GM23248 (cell line): ENCODE results near the gene MSH5. TPM values are rescaled to one million over a fixed set of nuclear protein-coding genes. Genes with fewer than 3 reads are reported as not detected.

Source experiments
- DNase-seq: peaks from one replicate; pipeline ENCODE4 v3.0.0-alpha.2; 2015
- H2AFZ ChIP-seq: fragments of 200-600 bp; sonication (generic); 2 replicates; pipeline ENCODE4 v1.6.1; 2016; ENCODE audit warnings: antibody characterized with exemption
- H3F3A ChIP-seq: fragments of 200-600 bp; sonication (generic); 2 replicates; pipeline ENCODE4 v1.6.1; 2016; ENCODE audit warnings: mild to moderate bottlenecking, antibody characterized with exemption, mixed run types; ENCODE audit not compliant: insufficient read depth
- H3K27ac ChIP-seq: fragments of 200-600 bp; sonication (generic); 2 replicates; pipeline ENCODE4 v1.5.1; 2016; ENCODE audit warnings: mild to moderate bottlenecking
- H3K27me3 ChIP-seq: fragments of 200-600 bp; sonication (generic); replicated peaks from 2 replicates; pipeline ENCODE4 v1.6.1; 2016; ENCODE audit warnings: mild to moderate bottlenecking; ENCODE audit not compliant: insufficient read depth
- H3K36me3 ChIP-seq: fragments of 200-600 bp; sonication (generic); 2 replicates; pipeline ENCODE4 v1.6.1; 2016; ENCODE audit warnings: low read depth, mild to moderate bottlenecking
- H3K4me1 ChIP-seq: fragments of 200-600 bp; sonication (generic); 2 replicates; pipeline ENCODE4 v1.6.1; 2016; ENCODE audit warnings: mild to moderate bottlenecking; ENCODE audit not compliant: insufficient read depth
- H3K4me2 ChIP-seq: fragments of 200-600 bp; sonication (generic); one replicate; pipeline ENCODE4 v1.6.1; 2016; ENCODE audit warnings: mild to moderate bottlenecking; ENCODE audit not compliant: unreplicated experiment
- H3K4me3 ChIP-seq: fragments of 200-600 bp; sonication (generic); 2 replicates; pipeline ENCODE4 v1.5.1; 2016; ENCODE audit warnings: mild to moderate bottlenecking
- H3K79me2 ChIP-seq: fragments of 200-600 bp; sonication (generic); 2 replicates; pipeline ENCODE4 v1.6.1; 2016; ENCODE audit warnings: mild to moderate bottlenecking; ENCODE audit not compliant: insufficient read depth
- H3K9ac ChIP-seq: fragments of 200-600 bp; sonication (generic); 2 replicates; pipeline ENCODE4 v1.6.1; 2016; ENCODE audit warnings: mild to moderate bottlenecking
- H3K9me2 ChIP-seq: fragments of 200-600 bp; sonication (generic); 2 replicates; pipeline ENCODE4 v1.6.1; 2016; ENCODE audit warnings: mixed run types, mild to moderate bottlenecking, moderate library complexity; ENCODE audit not compliant: insufficient read depth
- H3K9me3 ChIP-seq: fragments of 200-600 bp; sonication (generic); one replicate; pipeline ENCODE4 v1.6.1; 2017; ENCODE audit warnings: low read depth
- H4K20me1 ChIP-seq: fragments of 200-600 bp; sonication (generic); 2 replicates; pipeline ENCODE4 v1.6.0; 2016; ENCODE audit not compliant: insufficient read depth
- EZH2 ChIP-seq: fragments of 200-600 bp; sonication (generic); IDR thresholded peaks from 2 replicates; pipeline ENCODE4 v1.6.1; 2018; ENCODE audit warnings: antibody characterized with exemption, mild to moderate bottlenecking; ENCODE audit not compliant: insufficient read depth, poor library complexity, severe bottlenecking
- EZH2phosphoT487 ChIP-seq: fragments of 200-600 bp; sonication (generic); IDR thresholded peaks from 2 replicates; pipeline ENCODE4 v1.6.1; 2018; ENCODE audit warnings: antibody characterized with exemption, moderate library complexity, mild to moderate bottlenecking, low read depth; ENCODE audit not compliant: insufficient read depth
- WGBS, 2 experiments: methylation state at CpG; one replicate each; pipeline ENCODE4 v1.1.6; 2015 to 2017; ENCODE audit warnings: low lambda C conversion rate in 2 of 2, low coverage in 1 of 2; ENCODE audit errors: missing lambda C conversion rate in 2 of 2; 5-methylcytosine and 5-hydroxymethylcytosine counted together
- in situ Hi-C: fragments of 300-500 bp; cut with MboI; formaldehyde crosslinking; loops from 2 replicates; pipeline ENCODE4 v1.15.0; 2020
- polyA plus RNA-seq: library from polyadenylated mRNA; unstranded; fragments of >200 nt; fragmentation: Nextera tagmentation; extraction: Ambion mirVana; gene quantifications from 2 replicates; pipeline ENCODE4 v1.2.1, GENCODE V29; 2016
- total RNA-seq: library from RNA; depleted of rRNA; stranded (reverse); fragments of >200 nt; shearing (Covaris generic); gene quantifications from 2 replicates; pipeline ENCODE4 v1.2.3, GENCODE V29; 2014

Gene MSH5
- total and polyA plus RNA-seq, 2 experiments from 2014 or later: 2.9 to 4.3 TPM

- in situ Hi-C loops: no loop called here
Observed at GRCh38 chr6:31737991-31738979, 1.5 kb upstream of the MSH5 start.

GRCh38 chr6:31740397-31741223, 805 bp downstream of the MSH5 start:
- H3K36me3 ChIP-seq: no peaks in the 10 kb centered on the region
- peaks cover 28% of the 10 kb centered on the region for H3F3A ChIP-seq
- H2AFZ ChIP-seq: peak overlapping the region; percentile 90
- peaks cover 20% of the 10 kb centered on the region for H3K79me2 ChIP-seq
- H3K27me3 ChIP-seq: no peaks in the 10 kb centered on the region
- H3K9me2 ChIP-seq: no peaks in the 10 kb centered on the region
- H3K4me3 ChIP-seq: peak overlapping the region; percentile 84
- in situ Hi-C loops: no loop called here
- H3K27ac ChIP-seq: peak overlapping the region; percentile 3; the same call in 1 of the 2 replicates
- 24 to 25% methylated on average over 29 of the region's 29 CpGs for WGBS, 2 experiments
- H3K9ac ChIP-seq: peak overlapping the region; percentile 83
- peak; percentile 66 for DNase-seq
- TF ChIP-seq EZH2: no peak
- no peak for TF ChIP-seq EZH2phosphoT487
- H3K4me1 ChIP-seq: peaks cover 31% of the 10 kb centered on the region
- no peaks in the 10 kb centered on the region for H4K20me1 ChIP-seq
- H3K4me2 ChIP-seq: peak overlapping the region; percentile 98
- no peaks in the 10 kb centered on the region for H3K9me3 ChIP-seq

More at GRCh38 chr6:31737991-31738979, 1.5 kb upstream of the MSH5 start:
- peak overlapping the region; percentile 87 for H3K27ac ChIP-seq
- peak overlapping the region; percentile 58 for H3K4me3 ChIP-seq
- peak overlapping the region; percentile 82 for H3K4me2 ChIP-seq
- no peaks in the 10 kb centered on the region for H3K27me3 ChIP-seq
- H3K79me2 ChIP-seq: peaks cover 43% of the 10 kb centered on the region
- peak overlapping the region; percentile 74 for H3K9ac ChIP-seq
- H2AFZ ChIP-seq: peak overlapping the region; percentile 81
- no peaks in the 10 kb centered on the region for H3K9me3 ChIP-seq
- H3K9me2 ChIP-seq: no peaks in the 10 kb centered on the region
- peaks cover 41% of the 10 kb centered on the region for H3F3A ChIP-seq
- no peaks in the 10 kb centered on the region for H4K20me1 ChIP-seq
- H3K36me3 ChIP-seq: peaks cover 6% of the 10 kb centered on the region; the same call in 1 of the 2 replicates
- peak; percentile 87 for DNase-seq
- TF ChIP-seq EZH2 (no peak), EZH2phosphoT487 (no peak)
- 30 to 32% methylated on average over 6 of the region's 6 CpGs for WGBS, 2 experiments
- peaks cover 43% of the 10 kb centered on the region for H3K4me1 ChIP-seq

- H3K27ac ChIP-seq: no peak overlapping the region
Observed at GRCh38 chr6:31741815-31742214, 2.0 kb downstream of the MSH5 start.

GRCh38 chr6:31742894-31743293, 3.1 kb downstream of the MSH5 start:
- DNase-seq: no peak
- TF ChIP-seq EZH2phosphoT487 (no peak), EZH2 (no peak)
- H3F3A ChIP-seq: peaks cover 13% of the 10 kb centered on the region; the same call in 1 of the 2 replicates

More at GRCh38 chr6:31741815-31742214, 2.0 kb downstream of the MSH5 start:
- Histone ChIP-seq H3F3A (peaks cover 19% of the 10 kb centered on the region), H2AFZ (no peak overlapping the region), H3K4me3 (no peak overlapping the region), H3K9ac (no peak overlapping the region), H3K36me3 (no peaks in the 10 kb centered on the region), H3K9me3 (no peaks in the 10 kb centered on the region), H3K27me3 (no peaks in the 10 kb centered on the region), H3K9me2 (no peaks in the 10 kb centered on the region), H3K4me1 (peaks cover 28% of the 10 kb centered on the region), H4K20me1 (no peaks in the 10 kb centered on the region), H3K4me2 (no peak overlapping the region), H3K79me2 (peaks cover 8% of the 10 kb centered on the region)
- DNase-seq: no peak
- in situ Hi-C loops: no loop called here
- WGBS, 2 experiments: 95 to 99% methylated on average over 2 of the region's 2 CpGs
- TF ChIP-seq EZH2phosphoT487 (no peak), EZH2 (no peak)

More at GRCh38 chr6:31742894-31743293, 3.1 kb downstream of the MSH5 start:
- no peak overlapping the region for H3K9ac ChIP-seq
- no peaks in the 10 kb centered on the region for H3K27me3 ChIP-seq
- H3K36me3 ChIP-seq: no peaks in the 10 kb centered on the region
- no peak overlapping the region for H3K4me2 ChIP-seq
- no peak overlapping the region for H2AFZ ChIP-seq
- in situ Hi-C loops: no loop called here
- H3K4me1 ChIP-seq: peaks cover 17% of the 10 kb centered on the region
- no peaks in the 10 kb centered on the region for H4K20me1 ChIP-seq
- 83% methylated on average over 3 of the region's 3 CpGs for WGBS, 2 experiments
- H3K79me2 ChIP-seq: no peaks in the 10 kb centered on the region
- no peak overlapping the region for H3K27ac ChIP-seq
- no peak overlapping the region for H3K4me3 ChIP-seq
- no peaks in the 10 kb centered on the region for H3K9me2 ChIP-seq
- H3K9me3 ChIP-seq: no peaks in the 10 kb centered on the region
